HepG2 (cell line): ENCODE data around the gene MUL1. TPM values are rescaled to one million over a fixed set of nuclear protein-coding genes. Genes with fewer than 3 reads are reported as not detected.

Experiments used
- ATAC-seq: fragments of 200-7000 bp; cut with Tn5 transposase; 3 replicates; pipeline ENCODE4 v1.9.1; 2020; ENCODE audit warnings: mild to moderate bottlenecking, moderate library complexity
- BruUV-seq: library from RNA; stranded (reverse); fragments of 400-500 nt; replicated peaks from 2 replicates; lab custom pipeline; 2021; lab: Mats Ljungman, UMichigan
- CTCF ChIA-PET: fragments of 300-600 bp; formaldehyde crosslinking; extraction: SDS; loops from one replicate; lab custom pipeline; 2021; ENCODE audit warnings: low total read pairs, inconsistent platforms, low intra/inter-chr PET ratio; lab: Yijun Ruan, JAX
- POLR2A ChIA-PET: fragments of 350-600 bp; sonication (Branson Sonifier 250); formaldehyde crosslinking; loops from one replicate; lab custom pipeline; 2020; ENCODE audit warnings: antibody characterized with exemption, inconsistent platforms; lab: Yijun Ruan, JAX
- DNase-seq: peaks from one replicate; pipeline ENCODE4 v3.0.0-alpha.2; 2015; ENCODE audit warnings: low spot score
- FAIRE-seq: peaks from 3 replicates; lab custom pipeline; 2011; peaks lifted over from hg19 to GRCh38; lab: Jason Lieb, UNC
- H2AFZ ChIP-seq: one replicate; pipeline ENCODE4 v1.6.1; 2011; ENCODE audit warnings: low read length, inconsistent platforms
- H3K27ac ChIP-seq: fragments of 300-600 bp; 3 replicates; pipeline ENCODE4 v1.8.0; 2011; ENCODE audit warnings: mixed run types, mild to moderate bottlenecking, mixed read lengths, low read length, inconsistent platforms; ENCODE audit not compliant: insufficient read depth; ENCODE audit errors: extremely low read length
- H3K27me3 ChIP-seq, 2 experiments: fragments of 200-600 bp in 1 of 2; 2 replicates in 1 of 2; 3 replicates in 1 of 2; pipeline versions ENCODE4 v1.6.0 to v1.8.0; 2011; ENCODE audit warnings: low read length in 2 of 2, mild to moderate bottlenecking in 2 of 2, moderate library complexity in 2 of 2, inconsistent platforms in 1 of 2; ENCODE audit not compliant: insufficient read depth in 2 of 2, control insufficient read depth in 1 of 2
- H3K36me3 ChIP-seq, 2 experiments: fragments of 200-600 bp in 1 of 2; replicated peaks in 1 of 2; 2 replicates in 1 of 2; 3 replicates in 1 of 2; pipeline versions ENCODE4 v1.5.1 to v1.8.0; 2011; ENCODE audit warnings: low read length in 2 of 2, inconsistent platforms in 1 of 2; ENCODE audit not compliant: insufficient read depth in 2 of 2, control insufficient read depth in 1 of 2
- H3K4me1 ChIP-seq: 2 replicates; pipeline ENCODE4 v1.5.1; 2012; ENCODE audit warnings: low read length, inconsistent platforms; ENCODE audit not compliant: insufficient read depth
- H3K4me2 ChIP-seq: 2 replicates; pipeline ENCODE4 v1.6.0; 2011; ENCODE audit warnings: low read depth, low read length, inconsistent platforms
- H3K4me3 ChIP-seq, 3 experiments: fragments of 200-600 bp in 1 of 3; sonication (generic), shearing (Covaris generic) in 1 of 3; replicated peaks in 1 of 3; 2 replicates each; pipeline ENCODE4 v1.5.1; 2011 to 2016; ENCODE audit warnings: low read length in 3 of 3, inconsistent platforms in 2 of 3, low read depth in 2 of 3, mild to moderate bottlenecking in 2 of 3, control low read depth in 1 of 3, mixed read lengths in 1 of 3; ENCODE audit not compliant: insufficient read depth in 1 of 3
- H3K79me2 ChIP-seq: one replicate; pipeline ENCODE4 v1.6.1; 2011; ENCODE audit warnings: low read length, inconsistent platforms; ENCODE audit not compliant: insufficient read depth
- H3K9ac ChIP-seq: 2 replicates; pipeline ENCODE4 v1.6.0; 2011; ENCODE audit warnings: mild to moderate bottlenecking, low read depth, low read length, inconsistent platforms; ENCODE audit not compliant: insufficient read depth
- H3K9me3 ChIP-seq: 2 replicates; pipeline ENCODE4 v1.5.1; 2012; ENCODE audit warnings: mild to moderate bottlenecking, low read length
- H4K20me1 ChIP-seq: 2 replicates; pipeline ENCODE4 v1.6.0; 2011; ENCODE audit warnings: inconsistent platforms, mild to moderate bottlenecking, low read length, moderate library complexity; ENCODE audit not compliant: insufficient read depth
- FOXP4 ChIP-seq: sonication (generic); formaldehyde crosslinking; IDR thresholded peaks from 2 replicates; pipeline ENCODE4 v1.4.0; 2020; ENCODE audit warnings: missing genetic modification reagents
- RBM22 ChIP-seq: fragments of 200-400 bp; formaldehyde crosslinking; optimal IDR thresholded peaks from 2 replicates; pipeline ENCODE3; 2017; ENCODE audit warnings: mild to moderate bottlenecking, low read length, moderate library complexity
- RNF219 ChIP-seq: sonication (generic); formaldehyde crosslinking; IDR thresholded peaks from 2 replicates; pipeline ENCODE4 v1.5.0; 2020; ENCODE audit warnings: mild to moderate bottlenecking, missing genetic modification reagents
- SMARCC2 ChIP-seq: fragments of 450-650 bp; IDR thresholded peaks from 2 replicates; pipeline ENCODE4 v1.6.1; 2017; ENCODE audit warnings: antibody characterized with exemption, mild to moderate bottlenecking
- SUZ12 ChIP-seq: fragments of 150-350 bp; IDR thresholded peaks from 2 replicates; pipeline ENCODE4 v1.6.1; 2014; ENCODE audit warnings: low read depth, low read length
- ZNF207 ChIP-seq: fragments of 450-650 bp; IDR thresholded peaks from 2 replicates; pipeline ENCODE4 v1.6.1; 2016; ENCODE audit warnings: antibody characterized with exemption, borderline replicate concordance
- ZNF574 ChIP-seq: sonication (generic); formaldehyde crosslinking; IDR thresholded peaks from 2 replicates; pipeline ENCODE4 v1.4.0; 2020; ENCODE audit warnings: missing genetic modification reagents
- WGBS: methylation state at CpG from one replicate; pipeline ENCODE4 v1.1.6; 2017; ENCODE audit warnings: low lambda C conversion rate; 5-methylcytosine and 5-hydroxymethylcytosine counted together
- in situ Hi-C: cut with HindIII; loops from 2 replicates; pipeline ENCODE4 v1.10.0; 2017; ENCODE audit warnings: low pct_unique_long_range_greater_than_20kb; ENCODE audit not compliant: extremely low pct_ligation_motif_present
- intact Hi-C: fragments of 100-400 bp; cut with micrococcal nuclease; formaldehyde crosslinking; loops from one replicate; pipeline ENCODE4 v1.10.0; 2022; ENCODE audit not compliant: unreplicated experiment
- polyA plus RNA-seq, 8 experiments: library from polyadenylated mRNA; depleted of rRNA in 3 of 8; stranded (reverse) in 7 of 8; unstranded in 1 of 8; fragments of >200 nt; fragmentation: Illumina TruSeq in 4 of 8; extraction: Trizol in 4 of 8; gene quantifications; 2 replicates each; pipeline versions ENCODE4 v1.2.1 to v1.2.3, GENCODE V29; 2011 to 2016; ENCODE audit warnings: low read depth in 4 of 8, missing spikeins in 1 of 8, mixed read lengths in 1 of 8; ENCODE audit not compliant: insufficient read depth in 1 of 8
- total RNA-seq, 5 experiments: library from RNA; depleted of rRNA; stranded (reverse); fragments of >200 nt; fragmentation: Illumina TruSeq; extraction: Trizol; gene quantifications; 2 replicates each; pipeline ENCODE4 v1.2.3, GENCODE V29; 2016; ENCODE audit warnings: low read depth in 1 of 5
- TF ChIP-seq, protein P1 (sequence below): sonication (generic); formaldehyde crosslinking; IDR thresholded peaks from 2 replicates; pipeline ENCODE4 v1.4.0; 2020; ENCODE audit warnings: missing genetic modification reagents
- TF ChIP-seq, protein P2 (sequence below): sonication (generic); formaldehyde crosslinking; IDR thresholded peaks from 2 replicates; pipeline ENCODE4 v1.8.1; 2023; ENCODE audit warnings: mild to moderate bottlenecking, missing genetic modification reagents
- TF ChIP-seq, protein P3 (sequence below): sonication (generic); formaldehyde crosslinking; IDR thresholded peaks from 2 replicates; pipeline ENCODE4 v1.4.0; 2020; ENCODE audit warnings: missing genetic modification reagents, mild to moderate bottlenecking, borderline replicate concordance

Gene MUL1
- total and polyA plus RNA-seq, 2 of the 13 experiments (the other 11 are each of a cell fraction or from before 2014, with no cell fraction given): 21.5 to 26.5 TPM

DNA sequence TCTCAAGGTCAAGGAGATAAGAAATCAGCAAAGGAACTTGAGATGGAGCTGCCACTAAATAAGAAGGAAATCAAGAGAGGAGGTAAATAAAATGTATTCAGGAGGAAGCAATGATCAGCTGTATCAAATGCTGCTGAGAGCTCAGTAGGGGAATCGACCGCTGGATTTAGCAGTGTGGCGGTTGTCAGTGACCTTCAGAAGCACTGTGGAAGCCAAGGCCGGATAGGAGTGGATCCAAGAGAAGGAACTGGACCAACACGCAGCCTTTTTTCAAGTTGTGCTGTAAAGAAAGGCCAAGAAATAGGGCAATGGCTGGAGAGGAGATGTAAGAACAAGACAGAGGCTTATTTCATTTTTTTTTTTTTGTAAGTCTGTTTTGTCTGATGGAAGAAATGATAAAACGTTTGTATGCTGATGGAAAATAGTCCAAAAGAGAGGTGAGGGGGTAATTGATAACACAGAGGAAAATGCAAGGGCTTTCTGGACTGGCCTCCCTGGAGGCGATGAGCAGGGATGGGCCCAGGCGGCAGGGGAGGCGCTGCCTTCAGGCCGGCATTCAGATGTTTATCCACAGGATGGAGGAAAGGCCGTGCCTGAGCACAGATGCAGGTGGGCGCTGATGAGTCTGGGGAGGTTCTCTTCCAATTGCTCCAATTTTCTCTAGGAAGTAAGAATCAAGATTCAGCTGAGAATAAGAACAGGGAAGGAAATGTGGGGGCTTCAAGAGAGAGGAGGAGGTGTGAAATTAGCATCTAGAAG is 26.9 kb upstream of the MUL1 start:
- H3K4me1 ChIP-seq: peaks cover 17% of the 10 kb centered on the region
- no peak for ATAC-seq
- no peak overlapping the region for H2AFZ ChIP-seq
- no peaks in the 10 kb centered on the region for H3K36me3 ChIP-seq
- H3K9ac ChIP-seq: no peak overlapping the region
- DNase-seq: no peak
- no peaks in the 10 kb centered on the region for H4K20me1 ChIP-seq
- H3K9me3 ChIP-seq: no peaks in the 10 kb centered on the region
- no peak overlapping the region for H3K4me3 ChIP-seq
- no peak overlapping the region for H3K4me2 ChIP-seq
- peaks cover 3 to 40% of the 10 kb centered on the region in 2 experiments; a peak in 4 of 5 replicates for H3K27me3 ChIP-seq
- no peaks in the 10 kb centered on the region for H3K79me2 ChIP-seq
- 33% methylated on average over 12 of the region's 12 CpGs for WGBS
- in situ Hi-C loops (loop anchor here (5.0 kb wide), 1 partner anchor 102 kb away; no protein-coding TSS in a partner anchor), intact Hi-C loops (no loop called here)
- BruUV-seq: no TSS peak
- no peak overlapping the region for H3K27ac ChIP-seq
- FAIRE-seq: no peak
- ChIA-PET CTCF (no interaction called here), POLR2A (interaction anchor here (1.1 kb wide), 1 partner anchor 17 kb away, joined by 3 read pairs; the partner anchor contains the start of gene FAM43B)
- TF ChIP-seq RBM22 (no peak), ZNF207 (no peak), FOXP4 (CRISPR knock-in tag) (no peak), ZNF574 (no peak), RNF219 (no peak), SMARCC2 (no peak), SUZ12 (no peak)
- TF ChIP-seq, protein P1, sequence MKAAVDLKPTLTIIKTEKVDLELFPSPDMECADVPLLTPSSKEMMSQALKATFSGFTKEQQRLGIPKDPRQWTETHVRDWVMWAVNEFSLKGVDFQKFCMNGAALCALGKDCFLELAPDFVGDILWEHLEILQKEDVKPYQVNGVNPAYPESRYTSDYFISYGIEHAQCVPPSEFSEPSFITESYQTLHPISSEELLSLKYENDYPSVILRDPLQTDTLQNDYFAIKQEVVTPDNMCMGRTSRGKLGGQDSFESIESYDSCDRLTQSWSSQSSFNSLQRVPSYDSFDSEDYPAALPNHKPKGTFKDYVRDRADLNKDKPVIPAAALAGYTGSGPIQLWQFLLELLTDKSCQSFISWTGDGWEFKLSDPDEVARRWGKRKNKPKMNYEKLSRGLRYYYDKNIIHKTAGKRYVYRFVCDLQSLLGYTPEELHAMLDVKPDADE (CRISPR knock-in tag): no peak
- TF ChIP-seq, protein P2, sequence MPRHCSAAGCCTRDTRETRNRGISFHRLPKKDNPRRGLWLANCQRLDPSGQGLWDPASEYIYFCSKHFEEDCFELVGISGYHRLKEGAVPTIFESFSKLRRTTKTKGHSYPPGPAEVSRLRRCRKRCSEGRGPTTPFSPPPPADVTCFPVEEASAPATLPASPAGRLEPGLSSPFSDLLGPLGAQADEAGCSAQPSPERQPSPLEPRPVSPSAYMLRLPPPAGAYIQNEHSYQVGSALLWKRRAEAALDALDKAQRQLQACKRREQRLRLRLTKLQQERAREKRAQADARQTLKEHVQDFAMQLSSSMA (CRISPR knock-in tag): no peak
- TF ChIP-seq, protein P3, sequence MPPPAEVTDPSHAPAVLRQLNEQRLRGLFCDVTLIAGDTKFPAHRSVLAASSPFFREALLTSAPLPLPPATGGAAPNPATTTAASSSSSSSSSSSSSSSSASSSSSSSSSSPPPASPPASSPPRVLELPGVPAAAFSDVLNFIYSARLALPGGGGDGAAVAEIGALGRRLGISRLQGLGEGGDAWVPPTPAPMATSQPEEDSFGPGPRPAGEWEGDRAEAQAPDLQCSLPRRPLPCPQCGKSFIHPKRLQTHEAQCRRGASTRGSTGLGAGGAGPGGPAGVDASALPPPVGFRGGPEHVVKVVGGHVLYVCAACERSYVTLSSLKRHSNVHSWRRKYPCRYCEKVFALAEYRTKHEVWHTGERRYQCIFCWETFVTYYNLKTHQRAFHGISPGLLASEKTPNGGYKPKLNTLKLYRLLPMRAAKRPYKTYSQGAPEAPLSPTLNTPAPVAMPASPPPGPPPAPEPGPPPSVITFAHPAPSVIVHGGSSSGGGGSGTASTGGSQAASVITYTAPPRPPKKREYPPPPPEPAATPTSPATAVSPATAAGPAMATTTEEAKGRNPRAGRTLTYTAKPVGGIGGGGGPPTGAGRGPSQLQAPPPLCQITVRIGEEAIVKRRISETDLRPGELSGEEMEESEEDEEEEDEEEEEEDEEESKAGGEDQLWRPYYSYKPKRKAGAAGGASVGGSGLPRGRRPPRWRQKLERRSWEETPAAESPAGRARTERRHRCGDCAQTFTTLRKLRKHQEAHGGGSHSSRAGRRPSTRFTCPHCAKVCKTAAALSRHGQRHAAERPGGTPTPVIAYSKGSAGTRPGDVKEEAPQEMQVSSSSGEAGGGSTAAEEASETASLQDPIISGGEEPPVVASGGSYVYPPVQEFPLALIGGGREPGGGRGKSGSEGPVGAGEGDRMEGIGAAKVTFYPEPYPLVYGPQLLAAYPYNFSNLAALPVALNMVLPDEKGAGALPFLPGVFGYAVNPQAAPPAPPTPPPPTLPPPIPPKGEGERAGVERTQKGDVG (CRISPR knock-in tag): no peak
